IPS-NIHi11 (cell line): ENCODE measurements around the gene PADI3.
"Not testable (repeated sequence)": the region's sequence is repeated elsewhere in the genome, so short reads cannot be mapped to it uniquely, and the experiment has no call there.

ENCODE experiments used
- DNase-seq: peaks from one replicate; pipeline ENCODE4 v3.0.0; 2012; ENCODE audit warnings: mixed read lengths, low spot score

PADI3 gene

DNA sequence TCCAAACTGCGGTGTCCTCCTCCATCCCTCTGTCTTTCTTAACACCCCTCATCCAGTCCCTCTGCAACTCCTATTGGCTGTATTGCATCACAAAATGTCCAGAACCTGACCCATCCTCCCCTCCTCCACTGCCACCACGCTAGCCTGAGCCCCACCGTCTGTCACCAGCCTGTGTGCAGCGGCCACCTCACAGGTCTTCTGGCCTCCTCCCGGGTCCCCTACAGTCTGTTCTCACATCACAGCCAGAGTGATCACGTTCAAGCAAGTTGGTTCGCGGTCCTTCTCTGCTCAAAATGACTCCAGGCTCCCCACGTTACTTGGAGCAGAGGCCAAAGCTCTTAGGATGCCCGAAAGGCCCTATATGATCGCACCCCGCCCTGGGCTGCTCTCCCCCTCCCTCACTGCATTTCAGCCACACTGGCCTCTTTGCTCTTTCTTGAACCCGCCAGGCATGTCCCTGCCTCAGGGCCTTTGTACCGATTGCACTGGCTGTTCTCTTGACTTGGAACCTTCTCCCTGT is 56.7 kb downstream of the PADI3 start:
- no peak for DNase-seq

DNA sequence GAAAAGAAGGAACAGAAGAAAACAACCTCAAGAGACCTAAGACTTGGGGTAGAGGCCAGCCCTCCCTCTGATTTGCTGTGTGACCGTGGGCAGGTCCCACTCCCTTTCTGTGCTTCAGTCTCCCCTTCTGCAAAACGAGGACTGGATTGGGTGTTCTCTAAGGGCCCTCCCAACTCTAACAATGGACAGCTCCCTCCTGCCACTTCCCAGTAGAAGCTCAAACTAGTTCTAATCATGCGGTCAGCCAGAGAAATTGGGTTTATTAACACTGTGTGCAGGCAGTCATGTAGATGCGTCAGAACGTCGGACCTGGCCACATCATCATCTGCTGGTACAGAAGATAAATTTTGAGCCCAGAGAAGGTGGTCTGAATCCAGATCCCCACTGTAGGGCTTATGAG is 57.5 kb downstream of the PADI3 start:
- no peak for DNase-seq

GRCh38 chr1:17306921-17307320 is 58.0 kb downstream of the PADI3 start:
- DNase-seq = no peak

DNA sequence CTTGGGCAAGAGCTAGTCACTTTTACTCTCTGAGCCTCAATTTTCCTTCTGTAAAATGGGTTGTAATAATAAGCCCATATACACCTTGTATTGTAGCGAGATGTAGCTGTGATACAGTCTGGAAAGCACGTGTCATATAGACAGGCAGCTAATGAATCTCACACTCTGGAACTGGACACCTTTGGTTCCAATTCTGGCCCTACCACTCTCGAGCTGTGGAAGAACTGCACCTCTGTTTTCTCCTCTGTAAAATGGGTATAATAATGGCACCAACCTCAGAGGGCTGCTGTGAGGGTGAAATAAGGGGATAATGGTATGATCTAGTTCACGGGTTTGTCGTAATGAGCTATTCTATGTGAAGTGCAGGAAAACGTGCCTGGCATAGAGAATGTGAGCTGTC is 58.4 kb downstream of the PADI3 start:
- no peak for DNase-seq

DNA sequence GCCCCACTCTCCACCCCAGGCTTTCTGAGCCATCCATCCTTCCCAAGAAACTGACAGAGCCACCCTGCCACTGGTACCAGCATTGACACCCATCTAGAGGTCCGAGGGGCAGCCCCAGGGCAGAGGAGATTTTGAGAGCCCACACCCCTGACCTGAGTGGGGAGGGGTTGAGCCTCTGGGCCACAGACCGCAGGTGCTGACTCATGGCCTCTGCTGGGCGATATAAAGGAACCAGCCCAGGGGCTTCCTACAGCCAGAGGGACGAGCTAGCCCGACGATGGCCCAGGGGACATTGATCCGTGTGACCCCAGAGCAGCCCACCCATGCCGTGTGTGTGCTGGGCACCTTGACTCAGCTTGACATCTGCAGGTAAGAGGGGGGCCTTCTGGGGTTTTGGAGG is 59.0 kb downstream of the PADI3 start, which contains the start of gene PADI4:
PADI4 (plus strand) TSS at position 252 of the 400 bp plus-strand sequence; CDS start at position 278, 26 bp downstream.
- no peak for DNase-seq

DNA sequence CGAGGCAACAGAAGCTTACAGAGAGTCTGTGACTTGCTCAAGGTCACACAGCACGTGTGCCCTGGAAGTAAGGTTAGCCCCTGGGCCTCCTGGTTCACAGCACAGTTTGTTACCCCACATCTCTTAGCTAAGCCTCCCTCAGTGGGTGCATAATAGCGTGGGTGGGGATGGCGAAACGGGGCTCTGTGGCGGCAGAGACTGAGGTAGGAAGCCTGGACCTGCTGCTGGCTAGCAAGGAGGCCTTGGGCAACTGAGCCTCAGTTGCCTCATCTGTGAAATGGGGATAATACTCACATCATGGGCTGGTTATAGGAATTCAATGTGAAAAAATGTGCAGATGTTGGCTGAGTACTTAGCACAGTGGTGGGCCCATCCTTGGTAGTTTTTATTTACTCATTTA is 59.7 kb downstream of the PADI3 start:
- no peak for DNase-seq

DNA sequence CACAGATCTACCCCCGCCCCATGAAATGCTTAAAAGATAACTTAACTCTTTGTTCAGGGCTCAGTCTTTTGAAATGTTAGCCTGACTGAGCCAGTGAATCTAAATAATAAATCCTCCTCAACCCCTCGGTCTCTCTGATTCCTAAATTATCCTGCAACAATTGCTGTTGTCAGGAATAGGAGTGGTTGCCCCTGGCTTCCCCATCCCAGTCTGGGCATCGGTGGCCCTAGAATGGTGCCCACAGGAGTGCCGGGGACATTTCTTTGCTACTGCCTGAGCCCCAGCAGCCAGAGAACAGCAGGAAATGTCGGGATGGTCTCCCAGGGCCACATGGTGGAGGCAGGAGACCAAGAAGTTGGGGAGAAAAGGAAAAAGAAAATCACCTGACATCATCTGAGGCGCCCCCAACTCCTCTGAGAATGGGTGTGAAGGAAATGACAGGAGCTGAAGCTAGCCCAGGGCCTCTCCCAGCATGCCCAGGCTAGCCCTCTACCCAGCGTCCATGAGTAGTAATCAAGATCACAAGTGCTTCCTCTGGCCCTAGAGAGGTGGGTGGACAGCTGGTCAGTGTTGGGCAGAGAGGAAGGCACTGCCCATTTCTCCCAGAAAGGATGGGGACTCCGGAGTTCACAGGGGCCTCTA is 60.6 kb downstream of the PADI3 start:
- no peak for DNase-seq

- DNase-seq = no peak
These were observed 61.3 kb downstream of the PADI3 start for GRCh38 chr1:17310068-17310640.

- no peak for DNase-seq
These were observed 64.8 kb downstream of the PADI3 start for GRCh38 chr1:17313530-17314309.

GRCh38 chr1:17314491-17314971 is 65.6 kb downstream of the PADI3 start:
- DNase-seq = no peak

DNA sequence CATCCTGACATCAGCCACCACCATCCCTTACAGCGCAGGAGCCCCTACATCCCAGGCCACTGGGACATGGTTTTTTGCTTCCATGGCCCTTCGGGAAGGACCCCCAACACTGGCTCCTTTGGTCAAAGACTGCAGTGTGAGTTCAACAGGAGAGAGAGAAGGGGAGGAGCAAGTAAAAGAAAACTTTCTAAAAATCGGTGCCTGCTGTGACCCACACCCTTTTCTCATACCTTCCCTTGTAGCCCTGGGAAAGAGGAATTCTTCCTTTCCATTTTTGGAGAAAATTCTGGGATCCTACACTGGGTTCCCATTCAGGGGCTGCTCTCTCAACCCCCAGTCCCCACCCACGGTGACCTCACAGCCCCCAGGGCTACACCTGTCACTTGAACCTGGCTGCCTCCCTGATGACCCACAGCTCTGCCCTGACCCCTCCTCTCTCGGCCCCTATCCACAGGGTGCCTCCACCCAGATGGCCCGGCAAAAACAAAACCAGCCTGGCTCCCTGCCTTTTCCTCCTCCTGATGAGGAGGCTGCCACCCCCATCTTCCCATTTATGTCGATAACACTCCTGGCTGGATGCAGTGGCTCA is 66.7 kb downstream of the PADI3 start:
- peak; percentile 65 for DNase-seq

DNA sequence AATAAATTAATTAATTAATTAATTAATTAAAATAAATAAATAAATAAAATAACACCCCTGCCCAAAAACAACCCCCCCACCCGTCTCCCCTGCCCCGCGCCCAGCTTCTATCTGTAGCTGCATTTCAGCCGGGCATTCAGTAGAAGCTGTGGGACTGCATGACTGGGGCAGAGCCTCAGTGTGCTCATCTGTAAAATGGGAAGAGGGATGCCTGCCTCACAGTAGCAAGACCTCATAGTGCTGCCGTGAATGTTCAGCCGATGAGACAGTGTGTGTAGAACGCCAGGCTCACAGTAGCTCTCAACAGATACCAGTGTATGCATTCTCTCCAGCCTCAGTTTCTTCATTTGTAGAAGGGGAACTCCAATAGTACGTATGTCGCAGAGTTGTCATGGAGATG is 67.8 kb downstream of the PADI3 start:
- no peak for DNase-seq

GRCh38 chr1:17318262-17318661 is 69.4 kb downstream of the PADI3 start:
- DNase-seq = no peak

- DNase-seq = no peak
These were observed 70.9 kb downstream of the PADI3 start for GRCh38 chr1:17319561-17320350.

- DNase-seq = not testable (repeated sequence)
These were observed 73.0 kb downstream of the PADI3 start for GRCh38 chr1:17321857-17322390.

DNA sequence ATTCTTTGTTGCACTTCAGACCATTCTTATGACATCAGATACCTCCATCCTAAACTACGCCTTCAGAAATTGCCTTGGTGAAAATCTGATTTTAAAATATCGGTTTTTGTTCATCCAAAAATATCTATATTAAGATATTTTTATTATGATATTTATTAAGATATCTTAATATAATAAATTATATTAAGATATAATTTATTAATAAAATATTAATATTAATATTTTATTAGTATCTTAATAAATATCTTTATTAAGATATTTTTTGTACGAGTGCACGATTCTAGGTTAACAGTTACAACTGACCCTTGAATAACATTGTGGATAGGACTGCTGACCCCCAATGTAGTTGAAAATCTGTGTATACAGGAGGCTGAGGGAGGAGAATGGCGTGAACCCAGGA is 80.0 kb downstream of the PADI3 start:
- DNase-seq = no peak

DNA sequence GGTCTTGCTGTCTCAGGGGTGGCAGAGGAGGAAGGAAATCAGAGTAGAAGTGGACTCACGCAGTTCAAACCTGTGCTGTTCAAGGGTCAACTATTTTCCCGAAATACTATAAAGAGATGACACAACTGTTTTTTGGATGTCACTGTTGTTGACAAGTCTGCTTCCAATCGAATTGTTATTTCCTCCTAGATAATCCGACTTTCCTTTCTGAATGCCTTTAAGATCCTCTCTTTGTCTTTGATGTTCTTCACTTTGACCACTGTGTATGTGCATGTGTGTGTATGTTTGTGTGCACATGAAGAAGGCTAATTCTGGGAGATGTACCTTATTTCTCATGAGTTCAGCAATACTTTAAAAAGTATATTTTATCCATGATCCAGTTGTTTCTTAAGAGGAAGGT is 80.7 kb downstream of the PADI3 start:
- no peak for DNase-seq

- DNase-seq = no peak
These were observed 82.0 kb downstream of the PADI3 start for GRCh38 chr1:17330856-17331255.

DNA sequence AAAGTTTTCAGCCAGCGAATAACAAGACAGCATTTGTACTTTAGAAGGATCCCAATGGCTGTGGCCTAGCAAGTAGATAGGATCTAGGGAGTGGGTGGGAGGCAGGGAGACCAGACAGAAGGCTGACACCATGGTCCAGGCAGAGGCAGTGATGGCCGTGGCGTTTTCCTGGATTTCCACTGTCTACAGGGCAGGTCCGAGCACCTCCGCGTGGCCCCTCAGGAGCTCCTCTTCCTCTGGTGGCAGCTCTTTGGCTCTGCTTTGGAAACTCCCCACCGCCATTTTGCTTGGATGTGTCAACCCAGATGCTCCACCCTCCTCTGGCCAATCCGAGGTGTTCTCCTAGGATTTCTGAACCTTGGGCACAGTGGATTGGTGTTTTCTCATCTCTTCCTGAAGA is 84.2 kb downstream of the PADI3 start:
- DNase-seq = no peak
